HCT116 (cell line): ENCODE data around the gene STK39. TPM values are rescaled to one million over a fixed set of nuclear protein-coding genes. Genes with fewer than 3 reads are reported as not detected.

Experiments
- ATAC-seq: fragments of 200-7000 bp; cut with Tn5 transposase; 2 replicates; pipeline ENCODE4 v1.9.1; 2020; ENCODE audit warnings: mild to moderate bottlenecking, moderate library complexity
- BruUV-seq: library from RNA; stranded (reverse); fragments of 400-500 nt; replicated peaks from 2 replicates; lab custom pipeline; 2021; lab: Mats Ljungman, UMichigan
- CTCF ChIA-PET: fragments of 300-600 bp; sonication (Branson Sonifier 250); formaldehyde crosslinking; loops from one replicate; lab custom pipeline; 2021; ENCODE audit warnings: antibody characterized with exemption; lab: Charles Lee
- POLR2A ChIA-PET: fragments of 300-600, 350-600 bp; sonication (Branson Sonifier 250); formaldehyde crosslinking; loops from one replicate; lab custom pipeline; 2021; ENCODE audit warnings: antibody characterized with exemption; lab: Charles Lee
- RAD21 ChIA-PET, 2 experiments: fragments of 300-600 bp; sonication (Branson Sonifier 250); formaldehyde crosslinking; loops; one replicate each; lab custom pipeline; 2023; ENCODE audit warnings: low total read pairs in 2 of 2; ENCODE audit not compliant: uncharacterized antibody in 2 of 2, unreplicated experiment in 2 of 2, low non-redundant PET in 1 of 2; lab: Charles Lee
- DNase-seq: peaks from one replicate; pipeline ENCODE4 v3.0.0-alpha.2; 2010; ENCODE audit warnings: low read depth, low spot score
- H2AFZ ChIP-seq: fragments of 200-600 bp; shearing (Covaris generic), sonication (generic); 2 replicates; pipeline ENCODE4 v1.6.1; 2017; ENCODE audit warnings: low read depth, mixed run types, mixed read lengths, antibody characterized with exemption, low read length; ENCODE audit not compliant: poor library complexity, severe bottlenecking
- H3K27ac ChIP-seq: 2 replicates; pipeline ENCODE4 v1.5.1; 2012; ENCODE audit warnings: low read depth, low read length
- H3K27me3 ChIP-seq: fragments of 200-600 bp; sonication (generic); 2 replicates; pipeline ENCODE4 v1.6.1; 2016; ENCODE audit warnings: mixed run types, low read length, mixed read lengths; ENCODE audit not compliant: insufficient read depth
- H3K36me3 ChIP-seq, 2 experiments: fragments of 200-500 bp in 1 of 2; fragments of 200-600 bp in 1 of 2; sonication (Bioruptor generic) in 1 of 2; sonication (generic) in 1 of 2; 2 replicates each; pipeline versions ENCODE4 v1.5.1 to v1.6.1; 2014 to 2016; ENCODE audit warnings: low read length in 2 of 2, inconsistent platforms in 1 of 2, mixed read lengths in 1 of 2, mixed run types in 1 of 2; ENCODE audit not compliant: insufficient read depth in 2 of 2, control insufficient read depth in 1 of 2
- H3K4me1 ChIP-seq, 2 experiments: fragments of 200-600 bp in 1 of 2; sonication (generic) in 1 of 2; 2 replicates each; pipeline versions ENCODE4 v1.5.1 to v1.6.1; 2012 to 2017; ENCODE audit warnings: low read length in 2 of 2, inconsistent platforms in 1 of 2, mild to moderate bottlenecking in 1 of 2, mixed read lengths in 1 of 2, mixed run types in 1 of 2, moderate library complexity in 1 of 2; ENCODE audit not compliant: insufficient read depth in 2 of 2, control insufficient read depth in 1 of 2
- H3K4me2 ChIP-seq: fragments of 200-600 bp; sonication (generic); 2 replicates; pipeline ENCODE4 v1.6.1; 2017; ENCODE audit warnings: mixed run types, low read length, mixed read lengths
- H3K4me3 ChIP-seq, 2 experiments: fragments of 200-600 bp in 1 of 2; sonication (generic) in 1 of 2; replicated peaks in 1 of 2; 2 replicates each; pipeline ENCODE4 v1.5.1; 2011 to 2016; ENCODE audit warnings: low read length in 2 of 2, control low read depth in 1 of 2, low read depth in 1 of 2, mild to moderate bottlenecking in 1 of 2, mixed read lengths in 1 of 2, mixed run types in 1 of 2
- H3K79me2 ChIP-seq: fragments of 200-600 bp; sonication (generic); 2 replicates; pipeline ENCODE4 v1.6.1; 2017; ENCODE audit warnings: mild to moderate bottlenecking, mixed run types, low read length, moderate library complexity, mixed read lengths; ENCODE audit not compliant: insufficient read depth
- H3K9ac ChIP-seq: fragments of 200-600 bp; sonication (generic); 2 replicates; pipeline ENCODE4 v1.6.1; 2016; ENCODE audit warnings: low read length, mixed read lengths
- H3K9me2 ChIP-seq: fragments of 200-600 bp; sonication (generic), shearing (Covaris generic); 2 replicates; pipeline ENCODE4 v1.6.1; 2017; ENCODE audit warnings: mixed run types, mild to moderate bottlenecking, moderate library complexity; ENCODE audit not compliant: insufficient read depth
- H3K9me3 ChIP-seq, 2 experiments: fragments of 200-500 bp in 1 of 2; fragments of 200-600 bp in 1 of 2; sonication (Bioruptor generic) in 1 of 2; sonication (generic) in 1 of 2; 2 replicates each; pipeline ENCODE4 v1.6.1; 2014 to 2017; ENCODE audit warnings: low read length in 2 of 2, mixed read lengths in 2 of 2, inconsistent platforms in 1 of 2, low read depth in 1 of 2, mild to moderate bottlenecking in 1 of 2, mixed run types in 1 of 2, moderate library complexity in 1 of 2; ENCODE audit not compliant: control insufficient read depth in 1 of 2, insufficient read depth in 1 of 2
- H4K20me1 ChIP-seq: fragments of 200-600 bp; sonication (generic), shearing (Covaris generic); 2 replicates; pipeline ENCODE4 v1.6.1; 2017; ENCODE audit warnings: mixed run types, mild to moderate bottlenecking, moderate library complexity; ENCODE audit not compliant: insufficient read depth
- CBX3 ChIP-seq: IDR thresholded peaks from 2 replicates; pipeline ENCODE4 v1.6.1; 2012; ENCODE audit warnings: low read depth
- CEBPB ChIP-seq: IDR thresholded peaks from 2 replicates; pipeline ENCODE4 v1.6.1; 2012; ENCODE audit warnings: low read depth
- CTCF ChIP-seq, 3 experiments: fragments of 200-600 bp in 1 of 3; sonication (generic) in 1 of 3; IDR thresholded peaks in 2 of 3; conservative IDR thresholded peaks in 1 of 3; 2 replicates each; pipeline ENCODE4 v1.5.1; 2012 to 2017; ENCODE audit warnings: low read depth in 2 of 3, low read length in 2 of 3, antibody characterized with exemption in 1 of 3, borderline replicate concordance in 1 of 3, control low read depth in 1 of 3, mild to moderate bottlenecking in 1 of 3, mixed read lengths in 1 of 3, mixed run types in 1 of 3, moderate library complexity in 1 of 3; ENCODE audit not compliant: insufficient read depth in 1 of 3
- EGR1 ChIP-seq: IDR thresholded peaks from 2 replicates; pipeline ENCODE4 v1.6.1; 2012; ENCODE audit warnings: low read depth
- ELF1 ChIP-seq: IDR thresholded peaks from 2 replicates; pipeline ENCODE4 v1.6.1; 2012; ENCODE audit warnings: low read depth, borderline replicate concordance
- EZH2 ChIP-seq: fragments of 200-600 bp; sonication (generic); IDR thresholded peaks from 2 replicates; pipeline ENCODE4 v1.6.1; 2017; ENCODE audit warnings: antibody characterized with exemption, mixed run types
- EZH2phosphoT487 ChIP-seq: fragments of 200-600 bp; IDR thresholded peaks from 2 replicates; pipeline ENCODE4 v1.6.1; 2018; ENCODE audit warnings: antibody characterized with exemption, borderline replicate concordance
- FOSL1 ChIP-seq: IDR thresholded peaks from 2 replicates; pipeline ENCODE4 v1.6.1; 2012; ENCODE audit warnings: low read depth
- JUND ChIP-seq: IDR thresholded peaks from 2 replicates; pipeline ENCODE4 v1.6.1; 2012
- POLR2A ChIP-seq: IDR thresholded peaks from 2 replicates; pipeline ENCODE4 v1.7.0; 2011; ENCODE audit warnings: borderline replicate concordance; ENCODE audit not compliant: insufficient read depth, insufficient read length; ENCODE audit errors: extremely low read depth
- RAD21 ChIP-seq: IDR thresholded peaks from 2 replicates; pipeline ENCODE4 v1.6.1; 2012; ENCODE audit warnings: low read depth, mild to moderate bottlenecking
- SIN3A ChIP-seq: IDR thresholded peaks from 2 replicates; pipeline ENCODE4 v1.6.1; 2012; ENCODE audit warnings: low read depth
- SP1 ChIP-seq: IDR thresholded peaks from 2 replicates; pipeline ENCODE4 v1.6.1; 2012; ENCODE audit warnings: low read depth
- SRF ChIP-seq: IDR thresholded peaks from 2 replicates; pipeline ENCODE4 v1.6.1; 2012; ENCODE audit warnings: low read depth
- YY1 ChIP-seq: IDR thresholded peaks from 2 replicates; pipeline ENCODE4 v1.6.1; 2011; ENCODE audit warnings: low read length, low read depth, moderate library complexity, mild to moderate bottlenecking; ENCODE audit not compliant: insufficient replicate concordance; ENCODE audit errors: extremely low read depth
- ZFX ChIP-seq: fragments of 450-650 bp; IDR thresholded peaks from 2 replicates; pipeline ENCODE4 v1.6.1; 2017
- ZNF274 ChIP-seq: fragments of 200-500 bp; sonication (Bioruptor generic); IDR thresholded peaks from 2 replicates; pipeline ENCODE4 v1.6.1; 2014; ENCODE audit warnings: mild to moderate bottlenecking, low read depth, low read length, inconsistent platforms
- intact Hi-C: fragments of 100-400 bp; cut with micrococcal nuclease; formaldehyde crosslinking; loops from 2 replicates; pipeline ENCODE4 v1.10.0; 2022
- total RNA-seq: library from RNA; stranded (reverse); gene quantifications from one replicate; pipeline ENCODE4 v1.2.1, GENCODE V29; 2021; ENCODE audit not compliant: unreplicated experiment
- TF ChIP-seq, protein P1 (sequence below): IDR thresholded peaks from 2 replicates; pipeline ENCODE4 v1.6.1; 2012
- TF ChIP-seq, protein P2 (sequence below): IDR thresholded peaks from 2 replicates; pipeline ENCODE4 v1.6.1; 2012; ENCODE audit warnings: low read depth

Gene STK39
- total RNA-seq, 1 experiment from 2014 or later: 118 TPM

- no peak for TF ChIP-seq JUND
- no peak for TF ChIP-seq RAD21
- TF ChIP-seq, protein P1, sequence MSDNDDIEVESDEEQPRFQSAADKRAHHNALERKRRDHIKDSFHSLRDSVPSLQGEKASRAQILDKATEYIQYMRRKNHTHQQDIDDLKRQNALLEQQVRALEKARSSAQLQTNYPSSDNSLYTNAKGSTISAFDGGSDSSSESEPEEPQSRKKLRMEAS: no peak
- TF ChIP-seq ZFX: no peak
- TF ChIP-seq ZNF274: no peak
- TF ChIP-seq CEBPB: no peak
- no peak for TF ChIP-seq SRF
- TF ChIP-seq FOSL1: no peak
- no peak for TF ChIP-seq EZH2phosphoT487
- no peak for TF ChIP-seq EZH2
- no peak for TF ChIP-seq CBX3
- no peak for TF ChIP-seq SIN3A
- no peak for TF ChIP-seq POLR2A
- TF ChIP-seq SP1: no peak
- no peak for TF ChIP-seq ELF1
- no peak for TF ChIP-seq YY1
- no peak for TF ChIP-seq CTCF (IDR thresholded peaks at IDR 0.05 in 2 of 3, conservative IDR thresholded peaks at IDR 0.05 in 1 of 3; ENCODE audit: borderline replicate concordance in 1 of 3, insufficient read depth in 1 of 3, low read depth in 2 of 3, low read length in 2 of 3)
- TF ChIP-seq, protein P2, sequence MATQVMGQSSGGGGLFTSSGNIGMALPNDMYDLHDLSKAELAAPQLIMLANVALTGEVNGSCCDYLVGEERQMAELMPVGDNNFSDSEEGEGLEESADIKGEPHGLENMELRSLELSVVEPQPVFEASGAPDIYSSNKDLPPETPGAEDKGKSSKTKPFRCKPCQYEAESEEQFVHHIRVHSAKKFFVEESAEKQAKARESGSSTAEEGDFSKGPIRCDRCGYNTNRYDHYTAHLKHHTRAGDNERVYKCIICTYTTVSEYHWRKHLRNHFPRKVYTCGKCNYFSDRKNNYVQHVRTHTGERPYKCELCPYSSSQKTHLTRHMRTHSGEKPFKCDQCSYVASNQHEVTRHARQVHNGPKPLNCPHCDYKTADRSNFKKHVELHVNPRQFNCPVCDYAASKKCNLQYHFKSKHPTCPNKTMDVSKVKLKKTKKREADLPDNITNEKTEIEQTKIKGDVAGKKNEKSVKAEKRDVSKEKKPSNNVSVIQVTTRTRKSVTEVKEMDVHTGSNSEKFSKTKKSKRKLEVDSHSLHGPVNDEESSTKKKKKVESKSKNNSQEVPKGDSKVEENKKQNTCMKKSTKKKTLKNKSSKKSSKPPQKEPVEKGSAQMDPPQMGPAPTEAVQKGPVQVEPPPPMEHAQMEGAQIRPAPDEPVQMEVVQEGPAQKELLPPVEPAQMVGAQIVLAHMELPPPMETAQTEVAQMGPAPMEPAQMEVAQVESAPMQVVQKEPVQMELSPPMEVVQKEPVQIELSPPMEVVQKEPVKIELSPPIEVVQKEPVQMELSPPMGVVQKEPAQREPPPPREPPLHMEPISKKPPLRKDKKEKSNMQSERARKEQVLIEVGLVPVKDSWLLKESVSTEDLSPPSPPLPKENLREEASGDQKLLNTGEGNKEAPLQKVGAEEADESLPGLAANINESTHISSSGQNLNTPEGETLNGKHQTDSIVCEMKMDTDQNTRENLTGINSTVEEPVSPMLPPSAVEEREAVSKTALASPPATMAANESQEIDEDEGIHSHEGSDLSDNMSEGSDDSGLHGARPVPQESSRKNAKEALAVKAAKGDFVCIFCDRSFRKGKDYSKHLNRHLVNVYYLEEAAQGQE: no peak
- TF ChIP-seq EGR1: no peak
- CTCF ChIA-PET: no interaction called here
Measured at GRCh38 chr2:167941604-167942003, 305.8 kb downstream of the STK39 start.

More at GRCh38 chr2:167941604-167942003, 305.8 kb downstream of the STK39 start:
- ChIA-PET POLR2A (no interaction called here), RAD21 (no interaction called here)
- H3K4me3 ChIP-seq: no peak overlapping the region
- no peak for DNase-seq
- ATAC-seq: no peak
- no peak overlapping the region for H3K27ac ChIP-seq
- peaks cover 22% of the 10 kb centered on the region; the same call in 1 of the 2 replicates for H3K27me3 ChIP-seq
- H3K79me2 ChIP-seq: no peaks in the 10 kb centered on the region
- no TSS peak for BruUV-seq
- H3K9me2 ChIP-seq: no peaks in the 10 kb centered on the region
- H3K9me3 ChIP-seq: no peaks in the 10 kb centered on the region
- H3K4me1 ChIP-seq: no peaks in the 10 kb centered on the region
- no peak overlapping the region for H2AFZ ChIP-seq
- H3K9ac ChIP-seq: no peak overlapping the region
- H4K20me1 ChIP-seq: no peaks in the 10 kb centered on the region
- H3K4me2 ChIP-seq: no peak overlapping the region
- no peaks in the 10 kb centered on the region for H3K36me3 ChIP-seq
- intact Hi-C loops: no loop called here
